AG04450 (cell line): Measurements from ENCODE around the gene MUCL3. TPM values are rescaled to one million over a fixed set of nuclear protein-coding genes. Genes with fewer than 3 reads are reported as not detected.
A peak's percentile ranks its signal among the peaks of the same experiment; 100 is the strongest.

Experiments used
- CTCF ChIA-PET: fragments of 300-600, 350-600 bp; formaldehyde crosslinking; extraction: SDS; loops from one replicate; lab custom pipeline; 2022; ENCODE audit warnings: antibody characterized with exemption, inconsistent platforms; lab: Charles Lee
- POLR2A ChIA-PET: fragments of 350-600 bp; formaldehyde crosslinking; extraction: SDS; loops from one replicate; lab custom pipeline; 2021; ENCODE audit warnings: antibody characterized with exemption, inconsistent platforms; lab: Yijun Ruan, JAX
- DNase-seq: peaks from one replicate; pipeline ENCODE4 v3.0.0-alpha.2; 2011; ENCODE audit warnings: low read depth, low spot score
- H3K27ac ChIP-seq: one replicate; pipeline ENCODE4 v1.5.1; 2012; ENCODE audit warnings: low read depth, low read length, control low read depth
- H3K27me3 ChIP-seq: one replicate; pipeline ENCODE4 v1.6.0; 2012; ENCODE audit warnings: low read length; ENCODE audit not compliant: control insufficient read depth, insufficient read depth
- H3K4me3 ChIP-seq: 2 replicates; pipeline ENCODE4 v1.5.1; 2011; ENCODE audit warnings: mild to moderate bottlenecking, low read depth, low read length, control low read depth
- H3K9me3 ChIP-seq: 2 replicates; pipeline ENCODE4 v1.5.1; 2012; ENCODE audit warnings: low read length; ENCODE audit not compliant: control insufficient read depth, insufficient read depth
- polyA plus RNA-seq: library from polyadenylated mRNA; depleted of rRNA; stranded (reverse); fragments of >200 nt; gene quantifications from 2 replicates; pipeline ENCODE4 v1.2.3, GENCODE V29; 2011
- TF ChIP-seq, protein P1 (sequence below): IDR thresholded peaks from 2 replicates; pipeline ENCODE4 v1.5.1; 2011; ENCODE audit warnings: low read depth, low read length, control low read depth, inconsistent platforms

MUCL3 gene
- polyA plus RNA-seq, 1 experiment = not detected

DNA sequence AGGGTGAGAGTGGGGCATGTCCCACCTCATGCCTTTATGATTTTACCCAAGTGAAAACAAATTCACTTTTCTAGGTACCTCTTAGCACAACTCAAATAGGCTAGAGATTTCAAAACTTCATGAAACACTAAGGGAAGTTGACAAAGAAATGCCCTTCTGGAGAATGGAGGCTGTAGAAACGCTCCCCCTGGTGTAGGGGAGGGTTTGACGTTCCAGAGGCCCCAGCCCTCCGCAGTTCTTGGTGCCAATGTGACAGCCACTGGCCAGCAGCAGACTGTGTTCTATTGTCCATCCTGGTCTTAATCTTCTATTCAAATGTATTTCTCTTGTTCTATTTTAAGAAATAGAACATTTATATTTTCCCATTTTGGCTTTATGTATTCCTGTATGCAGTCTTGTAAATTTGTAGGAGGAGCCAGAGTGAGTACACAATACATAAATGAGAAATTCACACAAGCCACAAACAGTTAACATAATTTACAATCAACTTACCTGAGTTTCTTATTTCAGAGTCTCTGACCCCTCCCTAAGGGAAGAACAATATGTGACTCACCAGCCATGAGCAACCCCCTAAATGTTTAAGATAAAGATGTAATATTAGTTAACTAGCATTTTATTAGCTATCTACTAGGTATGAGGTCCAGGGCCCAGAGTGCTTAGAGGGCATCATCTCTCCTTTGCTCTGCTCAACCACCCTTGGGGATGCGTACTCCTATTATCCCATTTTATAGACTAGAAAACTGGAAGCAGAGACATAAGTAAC, 33.9 kb downstream of the MUCL3 start:
- Histone ChIP-seq H3K4me3 (no peak overlapping the region), H3K9me3 (no peaks in the 10 kb centered on the region), H3K27ac (no peak overlapping the region), H3K27me3 (peaks cover 19% of the 10 kb centered on the region)
- ChIA-PET CTCF (interaction anchor here (0.8 kb wide), 1 partner anchor 113 kb away, joined by 6 read pairs; no protein-coding TSS in a partner anchor), POLR2A (no interaction called here)
- no peak for DNase-seq
- TF ChIP-seq, protein P1, sequence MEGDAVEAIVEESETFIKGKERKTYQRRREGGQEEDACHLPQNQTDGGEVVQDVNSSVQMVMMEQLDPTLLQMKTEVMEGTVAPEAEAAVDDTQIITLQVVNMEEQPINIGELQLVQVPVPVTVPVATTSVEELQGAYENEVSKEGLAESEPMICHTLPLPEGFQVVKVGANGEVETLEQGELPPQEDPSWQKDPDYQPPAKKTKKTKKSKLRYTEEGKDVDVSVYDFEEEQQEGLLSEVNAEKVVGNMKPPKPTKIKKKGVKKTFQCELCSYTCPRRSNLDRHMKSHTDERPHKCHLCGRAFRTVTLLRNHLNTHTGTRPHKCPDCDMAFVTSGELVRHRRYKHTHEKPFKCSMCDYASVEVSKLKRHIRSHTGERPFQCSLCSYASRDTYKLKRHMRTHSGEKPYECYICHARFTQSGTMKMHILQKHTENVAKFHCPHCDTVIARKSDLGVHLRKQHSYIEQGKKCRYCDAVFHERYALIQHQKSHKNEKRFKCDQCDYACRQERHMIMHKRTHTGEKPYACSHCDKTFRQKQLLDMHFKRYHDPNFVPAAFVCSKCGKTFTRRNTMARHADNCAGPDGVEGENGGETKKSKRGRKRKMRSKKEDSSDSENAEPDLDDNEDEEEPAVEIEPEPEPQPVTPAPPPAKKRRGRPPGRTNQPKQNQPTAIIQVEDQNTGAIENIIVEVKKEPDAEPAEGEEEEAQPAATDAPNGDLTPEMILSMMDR = no peak

DNA sequence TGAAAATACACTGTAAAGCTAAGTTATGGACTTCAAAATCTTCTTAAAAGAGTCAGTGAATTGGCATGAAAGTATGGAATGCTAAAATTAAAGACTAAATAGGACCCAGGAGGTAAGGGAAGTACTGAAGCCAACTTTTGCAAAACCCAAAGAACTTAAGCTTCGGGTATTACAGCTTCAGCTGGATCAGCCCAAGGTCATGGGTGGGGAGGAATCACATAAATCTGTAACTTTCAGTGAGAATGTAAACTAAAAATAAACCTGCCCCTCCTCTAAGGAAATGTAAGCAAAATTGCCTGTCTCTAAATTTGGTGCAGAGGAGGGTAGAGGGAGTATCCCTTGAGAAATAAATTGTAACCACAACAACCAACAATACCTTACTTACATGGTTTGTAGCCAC, 38.4 kb downstream of the MUCL3 start:
- Histone ChIP-seq H3K27me3 (peaks cover 3% of the 10 kb centered on the region), H3K27ac (no peak overlapping the region), H3K9me3 (no peaks in the 10 kb centered on the region), H3K4me3 (no peak overlapping the region)
- TF ChIP-seq, protein P1 = no peak
- no peak for DNase-seq
- ChIA-PET CTCF (no interaction called here), POLR2A (no interaction called here)

DNA sequence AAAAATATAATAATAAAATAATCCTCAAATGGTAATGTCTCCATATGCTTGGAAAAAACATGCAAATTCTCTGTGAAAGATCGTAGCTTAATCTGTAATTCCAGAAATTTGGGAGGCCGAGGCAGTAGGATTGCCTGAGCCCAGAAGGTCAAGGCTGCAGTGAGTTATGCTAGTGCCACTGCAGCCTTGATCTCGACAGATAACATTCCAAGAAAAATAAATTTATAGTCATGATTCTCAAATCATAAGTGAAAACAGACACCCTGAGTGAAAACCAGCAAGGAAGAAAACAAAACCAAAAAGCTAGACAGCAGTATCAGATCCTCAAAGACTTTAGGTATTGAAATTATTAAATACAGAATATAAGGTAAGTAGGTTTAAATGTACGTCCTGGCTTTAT, 38.9 kb downstream of the MUCL3 start:
- TF ChIP-seq, protein P1 = no peak
- H3K27ac ChIP-seq = no peak overlapping the region
- H3K9me3 ChIP-seq = no peaks in the 10 kb centered on the region
- no peak overlapping the region for H3K4me3 ChIP-seq
- H3K27me3 ChIP-seq = peaks cover 3% of the 10 kb centered on the region
- DNase-seq = no peak
- CTCF ChIA-PET = no interaction called here
- POLR2A ChIA-PET = no interaction called here

DNA sequence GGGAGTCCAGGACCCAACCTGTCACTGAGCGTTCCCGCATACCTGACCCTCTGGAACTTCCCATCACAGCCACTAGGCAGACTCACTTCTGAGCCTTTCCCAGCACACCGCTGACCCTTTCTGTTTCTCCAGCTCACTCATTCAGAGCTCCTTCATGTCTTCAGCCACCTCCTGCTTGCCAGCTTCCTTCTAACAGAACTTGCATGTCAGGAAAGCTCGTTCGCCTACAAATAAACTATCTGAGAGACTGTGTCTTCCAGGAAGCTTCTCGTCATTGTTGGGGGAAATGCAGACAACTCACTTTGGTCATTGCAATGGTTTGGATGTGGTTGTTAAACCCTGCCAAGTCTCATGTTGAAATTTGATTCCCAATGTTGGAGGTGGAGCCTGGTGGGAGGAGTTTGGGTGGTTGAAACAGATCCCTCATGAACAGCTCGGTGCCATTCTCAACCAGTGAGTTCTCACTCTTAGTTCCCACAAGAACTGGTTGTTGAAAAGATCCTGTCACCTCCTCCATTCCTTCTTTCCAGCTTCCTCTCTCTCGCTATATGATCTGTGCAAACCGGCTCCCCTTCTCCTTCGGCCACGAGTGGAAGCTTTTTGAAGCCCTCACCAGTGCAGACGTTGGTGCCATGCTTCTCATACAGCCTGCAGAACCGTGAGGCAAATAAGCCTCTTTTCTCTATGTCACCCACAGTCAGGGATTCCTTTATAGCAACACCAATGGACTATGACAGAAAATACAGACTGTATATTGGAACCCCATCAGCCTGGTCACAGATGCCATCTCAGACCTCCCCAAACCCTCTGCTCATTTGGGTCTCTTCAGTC, 41.4 kb downstream of the MUCL3 start:
- TF ChIP-seq, protein P1 = peak; percentile 39
- POLR2A ChIA-PET = interaction anchor here (0.6 kb wide), 1 partner anchor 40 kb away, joined by 6 read pairs; no protein-coding TSS in a partner anchor
- peak; percentile 39 for DNase-seq
- CTCF ChIA-PET = interaction anchor here (0.9 to 1.7 kb wide), 5 partner anchors 39 to 105 kb away, joined by 3 to 11 read pairs (median 3); partner anchors contain the start of gene VARS2
- H3K27ac ChIP-seq = peak overlapping the region; percentile 33
- no peaks in the 10 kb centered on the region for H3K27me3 ChIP-seq
- peak overlapping the region; percentile 47 for H3K4me3 ChIP-seq
- H3K9me3 ChIP-seq = no peaks in the 10 kb centered on the region
